ENCODE measurements around the gene ADAM10.

ADAM10 gene

GRCh38 chr15:58665672-58666071 is 83.8 kb downstream of the ADAM10 start:
- ChIA-PET POLR2A (no interaction called here), CTCF (no interaction called here)

GRCh38 chr15:58650102-58650501 is 99.4 kb downstream of the ADAM10 start:
- DNase-seq (ENCODE audit: low read depth, low spot score) = no peak
- CTCF ChIA-PET = interaction anchor here (1.0 kb wide), 1 partner anchor 408 kb away, joined by 3 read pairs; no protein-coding TSS in a partner anchor
- POLR2A ChIA-PET = no interaction called here
- H3K4me3 ChIP-seq (ENCODE audit: low read depth, low read length) = no peak overlapping the region
- TF ChIP-seq, protein P1, sequence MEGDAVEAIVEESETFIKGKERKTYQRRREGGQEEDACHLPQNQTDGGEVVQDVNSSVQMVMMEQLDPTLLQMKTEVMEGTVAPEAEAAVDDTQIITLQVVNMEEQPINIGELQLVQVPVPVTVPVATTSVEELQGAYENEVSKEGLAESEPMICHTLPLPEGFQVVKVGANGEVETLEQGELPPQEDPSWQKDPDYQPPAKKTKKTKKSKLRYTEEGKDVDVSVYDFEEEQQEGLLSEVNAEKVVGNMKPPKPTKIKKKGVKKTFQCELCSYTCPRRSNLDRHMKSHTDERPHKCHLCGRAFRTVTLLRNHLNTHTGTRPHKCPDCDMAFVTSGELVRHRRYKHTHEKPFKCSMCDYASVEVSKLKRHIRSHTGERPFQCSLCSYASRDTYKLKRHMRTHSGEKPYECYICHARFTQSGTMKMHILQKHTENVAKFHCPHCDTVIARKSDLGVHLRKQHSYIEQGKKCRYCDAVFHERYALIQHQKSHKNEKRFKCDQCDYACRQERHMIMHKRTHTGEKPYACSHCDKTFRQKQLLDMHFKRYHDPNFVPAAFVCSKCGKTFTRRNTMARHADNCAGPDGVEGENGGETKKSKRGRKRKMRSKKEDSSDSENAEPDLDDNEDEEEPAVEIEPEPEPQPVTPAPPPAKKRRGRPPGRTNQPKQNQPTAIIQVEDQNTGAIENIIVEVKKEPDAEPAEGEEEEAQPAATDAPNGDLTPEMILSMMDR (IDR thresholded peaks at IDR 0.05; ENCODE audit: insufficient read depth, low read length, missing control alignments) = no peak

More at GRCh38 chr15:58665672-58666071, 83.8 kb downstream of the ADAM10 start:
- H3K4me3 ChIP-seq (ENCODE audit: low read depth, low read length) = no peak overlapping the region
- TF ChIP-seq, protein P1 (IDR thresholded peaks at IDR 0.05; ENCODE audit: insufficient read depth, low read length, missing control alignments) = no peak
- DNase-seq (ENCODE audit: low read depth, low spot score) = no peak

DNA sequence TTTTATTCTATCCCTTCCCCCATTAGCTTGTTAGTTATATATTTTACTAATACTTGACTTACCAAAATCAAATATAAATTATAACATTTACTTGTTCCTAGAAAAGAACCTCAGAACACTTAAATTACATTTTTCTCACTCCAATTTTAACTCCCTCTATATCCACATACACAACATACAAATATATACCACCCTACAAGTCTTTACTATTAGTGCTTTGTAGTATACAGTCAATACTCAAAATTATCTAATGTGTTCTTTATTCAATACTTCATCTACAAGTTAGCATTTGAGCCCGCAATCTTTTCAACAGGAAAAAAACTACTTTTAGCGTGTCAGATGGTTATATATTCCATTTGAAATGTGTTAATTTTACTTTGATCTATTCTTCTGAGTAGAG is 100.3 kb downstream of the ADAM10 start:
- H3K4me3 ChIP-seq (ENCODE audit: low read depth, low read length) = no peak overlapping the region
- ChIA-PET POLR2A (no interaction called here), CTCF (no interaction called here)
- TF ChIP-seq, protein P1 (IDR thresholded peaks at IDR 0.05; ENCODE audit: insufficient read depth, low read length, missing control alignments) = no peak
- DNase-seq (ENCODE audit: low read depth, low spot score) = no peak

DNA sequence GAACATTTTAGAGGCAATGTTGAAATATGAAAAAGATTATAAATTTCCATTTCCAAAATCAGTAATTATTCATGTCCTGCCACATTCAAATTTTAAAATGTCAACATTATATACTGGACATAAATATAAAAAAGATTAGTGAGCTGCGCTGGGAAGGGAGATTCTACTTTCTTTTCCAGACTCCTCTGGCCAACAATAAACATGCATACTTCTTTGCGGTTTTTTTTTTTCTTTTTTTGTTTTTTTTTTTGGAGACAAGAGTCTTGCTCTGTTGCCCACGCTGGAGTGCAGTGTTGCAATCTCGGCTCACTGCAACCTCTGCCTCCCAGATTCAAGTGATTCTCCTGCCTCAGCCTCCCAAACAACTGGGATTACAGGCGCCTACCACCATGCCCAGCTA is 105.5 kb downstream of the ADAM10 start:
- TF ChIP-seq, protein P1 (IDR thresholded peaks at IDR 0.05; ENCODE audit: insufficient read depth, low read length, missing control alignments) = no peak
- DNase-seq (ENCODE audit: low read depth, low spot score) = no peak
- H3K4me3 ChIP-seq (ENCODE audit: low read depth, low read length) = no peak overlapping the region
- ChIA-PET POLR2A (no interaction called here), CTCF (no interaction called here)

DNA sequence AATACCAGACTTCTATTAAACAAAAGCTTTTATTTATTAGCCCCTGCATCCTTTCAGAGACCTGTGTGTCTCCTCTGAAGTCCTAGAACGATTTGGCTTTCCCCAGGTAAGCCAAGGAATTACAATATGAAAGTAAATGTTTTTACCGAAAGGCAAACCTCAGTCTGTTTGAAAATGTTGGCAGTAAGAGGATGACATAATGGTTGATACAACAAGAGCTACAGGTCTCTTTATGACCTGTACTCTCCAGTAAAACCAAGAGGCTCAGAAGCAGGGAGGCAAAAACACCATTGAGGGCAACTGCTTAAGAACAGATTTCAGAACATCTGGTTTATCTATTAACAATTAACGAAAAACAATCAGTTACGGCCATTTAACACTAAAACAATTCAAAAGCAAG is 107.8 kb downstream of the ADAM10 start:
- POLR2A ChIA-PET = no interaction called here
- no peak for DNase-seq (ENCODE audit: low read depth, low spot score)
- TF ChIP-seq, protein P1 (IDR thresholded peaks at IDR 0.05; ENCODE audit: insufficient read depth, low read length, missing control alignments) = no peak
- H3K4me3 ChIP-seq (ENCODE audit: low read depth, low read length) = no peak overlapping the region
- CTCF ChIA-PET = no interaction called here

- no peak for DNase-seq (ENCODE audit: low read depth, low spot score)
- CTCF ChIA-PET = interaction anchor here (1.6 kb wide), 1 partner anchor 370 kb away, joined by 3 read pairs; no protein-coding TSS in a partner anchor
- POLR2A ChIA-PET = no interaction called here
- no peak overlapping the region for H3K4me3 ChIP-seq (ENCODE audit: low read depth, low read length)
- TF ChIP-seq, protein P1 (IDR thresholded peaks at IDR 0.05; ENCODE audit: insufficient read depth, low read length, missing control alignments) = no peak
Measured at GRCh38 chr15:58639992-58640391, 109.5 kb downstream of the ADAM10 start.

All from AG04449 (cell line).